ENCODE data around the gene FSTL4. TPM values are rescaled to one million over a fixed set of nuclear protein-coding genes. Genes with fewer than 3 reads are reported as not detected.
A peak's percentile ranks its signal among the peaks of the same experiment; 100 is the strongest.
"Not testable (repeated sequence)": the region's sequence is repeated elsewhere in the genome, so short reads cannot be mapped to it uniquely, and the experiment has no call there.

FSTL4 gene
- total RNA-seq, 1 donor from 2014 or later = 14.3 TPM

GRCh38 chr5:133538718-133539117 is 73.6 kb downstream of the FSTL4 start:
- Mint-ChIP-seq H3K27me3 (ENCODE audit: low read depth) (peaks cover 21% of the 10 kb centered on the region), H3K36me3 (no peaks in the 10 kb centered on the region), H3K9me3 (no peaks in the 10 kb centered on the region), H3K4me3 (no peak overlapping the region), H3K27ac (no peak overlapping the region), H3K4me1 (peaks cover 16% of the 10 kb centered on the region)
- no peak for DNase-seq (ENCODE audit: low spot score in 2 of 2, unreplicated experiment in 2 of 2)
- TF ChIP-seq, protein P1, sequence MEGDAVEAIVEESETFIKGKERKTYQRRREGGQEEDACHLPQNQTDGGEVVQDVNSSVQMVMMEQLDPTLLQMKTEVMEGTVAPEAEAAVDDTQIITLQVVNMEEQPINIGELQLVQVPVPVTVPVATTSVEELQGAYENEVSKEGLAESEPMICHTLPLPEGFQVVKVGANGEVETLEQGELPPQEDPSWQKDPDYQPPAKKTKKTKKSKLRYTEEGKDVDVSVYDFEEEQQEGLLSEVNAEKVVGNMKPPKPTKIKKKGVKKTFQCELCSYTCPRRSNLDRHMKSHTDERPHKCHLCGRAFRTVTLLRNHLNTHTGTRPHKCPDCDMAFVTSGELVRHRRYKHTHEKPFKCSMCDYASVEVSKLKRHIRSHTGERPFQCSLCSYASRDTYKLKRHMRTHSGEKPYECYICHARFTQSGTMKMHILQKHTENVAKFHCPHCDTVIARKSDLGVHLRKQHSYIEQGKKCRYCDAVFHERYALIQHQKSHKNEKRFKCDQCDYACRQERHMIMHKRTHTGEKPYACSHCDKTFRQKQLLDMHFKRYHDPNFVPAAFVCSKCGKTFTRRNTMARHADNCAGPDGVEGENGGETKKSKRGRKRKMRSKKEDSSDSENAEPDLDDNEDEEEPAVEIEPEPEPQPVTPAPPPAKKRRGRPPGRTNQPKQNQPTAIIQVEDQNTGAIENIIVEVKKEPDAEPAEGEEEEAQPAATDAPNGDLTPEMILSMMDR (IDR thresholded peaks at IDR 0.05; ENCODE audit: unreplicated experiment) = no peak

DNA sequence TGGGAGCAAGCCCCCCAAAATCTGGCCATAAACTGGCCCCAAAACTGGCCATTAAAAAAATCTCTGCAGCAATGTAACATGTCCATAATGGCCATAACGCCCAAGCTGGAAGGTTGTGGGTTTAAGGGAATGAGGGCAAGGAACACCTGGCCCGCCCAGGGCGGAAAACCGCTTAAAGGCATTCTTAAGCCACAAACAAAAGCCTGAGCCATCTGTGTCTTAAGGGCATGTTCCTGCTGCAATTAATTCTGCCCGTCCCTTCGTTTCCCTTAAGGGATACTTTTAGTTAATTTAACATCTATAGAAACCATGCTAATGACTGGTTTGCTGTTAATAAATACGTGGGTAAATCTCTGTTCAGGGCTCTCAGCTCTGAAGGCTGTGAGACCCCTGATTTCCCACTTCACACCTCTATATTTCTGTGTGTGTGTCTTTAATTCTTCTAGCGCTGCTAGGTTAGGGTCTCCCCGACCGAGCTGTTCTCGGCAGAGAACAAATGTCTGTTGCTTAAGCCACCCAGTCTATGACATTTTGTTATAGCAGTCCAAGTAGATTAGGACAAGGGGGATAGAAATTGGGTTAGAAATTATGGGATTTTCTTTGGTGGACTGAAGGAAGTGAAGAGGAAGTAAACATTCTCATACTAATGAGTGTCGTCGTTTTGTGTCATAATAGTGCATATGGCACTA is 77.0 kb downstream of the FSTL4 start:
- peaks cover 27% of the 10 kb centered on the region for H3K4me1 Mint-ChIP-seq
- not testable (repeated sequence) for DNase-seq (ENCODE audit: low spot score in 2 of 2, unreplicated experiment in 2 of 2); H3K9me3 Mint-ChIP-seq; H3K4me3 Mint-ChIP-seq; H3K36me3 Mint-ChIP-seq; H3K27ac Mint-ChIP-seq; H3K27me3 Mint-ChIP-seq (ENCODE audit: low read depth)

GRCh38 chr5:133534566-133534965 is 77.8 kb downstream of the FSTL4 start:
- Mint-ChIP-seq H3K27ac (peak overlapping the region; percentile 17), H3K4me1 (peaks cover 23% of the 10 kb centered on the region), H3K27me3 (ENCODE audit: low read depth) (peaks cover 7% of the 10 kb centered on the region), H3K9me3 (no peaks in the 10 kb centered on the region), H3K36me3 (no peaks in the 10 kb centered on the region), H3K4me3 (no peak overlapping the region)
- TF ChIP-seq, protein P1 (IDR thresholded peaks at IDR 0.05; ENCODE audit: unreplicated experiment) = no peak
- no peak for DNase-seq (ENCODE audit: low spot score in 2 of 2, unreplicated experiment in 2 of 2)

DNA sequence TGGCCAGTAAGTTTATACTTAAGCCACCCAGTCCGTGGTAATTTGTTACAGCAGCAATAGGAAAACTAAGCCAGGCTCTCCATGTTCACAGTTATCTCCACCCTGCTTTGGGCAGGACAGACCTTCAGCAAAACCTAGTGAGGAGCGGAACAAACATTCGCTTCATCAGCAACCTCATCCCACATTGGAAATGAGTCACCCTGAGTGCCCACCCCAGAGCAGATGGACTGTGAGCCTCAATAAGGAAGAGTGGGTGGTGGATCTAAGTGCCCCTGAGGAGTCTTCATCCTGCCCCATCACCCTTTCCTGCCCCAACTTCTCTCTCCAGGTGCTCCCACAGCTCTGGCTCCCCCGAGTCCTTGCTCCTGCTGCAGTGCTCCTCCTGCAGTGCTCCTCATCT is 78.8 kb downstream of the FSTL4 start:
- no peaks in the 10 kb centered on the region for H3K36me3 Mint-ChIP-seq
- DNase-seq (ENCODE audit: low spot score in 2 of 2, unreplicated experiment in 2 of 2) = no peak
- H3K27me3 Mint-ChIP-seq (ENCODE audit: low read depth) = peaks cover 5% of the 10 kb centered on the region
- TF ChIP-seq, protein P1 (IDR thresholded peaks at IDR 0.05; ENCODE audit: unreplicated experiment) = no peak
- H3K27ac Mint-ChIP-seq = peak overlapping the region; percentile 25
- H3K4me1 Mint-ChIP-seq = peaks cover 22% of the 10 kb centered on the region
- no peaks in the 10 kb centered on the region for H3K9me3 Mint-ChIP-seq
- H3K4me3 Mint-ChIP-seq = no peak overlapping the region

GRCh38 chr5:133531594-133531993 is 80.7 kb downstream of the FSTL4 start:
- no peak for DNase-seq (ENCODE audit: low spot score in 2 of 2, unreplicated experiment in 2 of 2)
- TF ChIP-seq, protein P1 (IDR thresholded peaks at IDR 0.05; ENCODE audit: unreplicated experiment) = no peak
- H3K4me1 Mint-ChIP-seq = peaks cover 38% of the 10 kb centered on the region
- no peaks in the 10 kb centered on the region for H3K36me3 Mint-ChIP-seq
- peaks cover 3% of the 10 kb centered on the region for H3K27me3 Mint-ChIP-seq (ENCODE audit: low read depth)
- no peak overlapping the region for H3K4me3 Mint-ChIP-seq
- no peaks in the 10 kb centered on the region for H3K9me3 Mint-ChIP-seq
- H3K27ac Mint-ChIP-seq = peak overlapping the region; percentile 66

DNA sequence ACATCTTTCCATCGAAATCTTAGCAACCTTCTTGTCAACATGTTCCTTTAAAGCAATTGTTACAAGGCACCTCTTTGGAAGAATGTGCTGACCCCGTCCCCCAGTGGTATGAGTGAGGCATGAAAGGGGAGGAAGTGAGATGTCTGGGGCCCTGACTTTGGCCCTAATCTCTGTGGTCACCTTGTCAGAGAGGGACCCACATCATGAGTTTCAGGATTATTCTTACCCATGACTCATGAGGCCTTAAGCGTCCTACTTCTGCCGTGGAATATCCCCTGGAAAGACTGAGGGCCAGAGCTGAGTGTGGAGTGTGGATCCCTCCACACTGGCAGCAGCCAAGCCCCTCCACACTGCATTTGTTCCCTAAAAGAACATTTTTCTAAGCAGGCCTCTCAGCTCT is 81.2 kb downstream of the FSTL4 start:
- Mint-ChIP-seq H3K27ac (peak overlapping the region; percentile 66), H3K4me1 (peaks cover 42% of the 10 kb centered on the region), H3K36me3 (no peaks in the 10 kb centered on the region), H3K9me3 (no peaks in the 10 kb centered on the region), H3K4me3 (no peak overlapping the region), H3K27me3 (ENCODE audit: low read depth) (peaks cover 3% of the 10 kb centered on the region)
- DNase-seq (ENCODE audit: low spot score in 2 of 2, unreplicated experiment in 2 of 2) = no peak
- TF ChIP-seq, protein P1 (IDR thresholded peaks at IDR 0.05; ENCODE audit: unreplicated experiment) = no peak
